Endothelial cell of umbilical vein (primary cell): ENCODE results near the gene GRID1. TPM values are rescaled to one million over a fixed set of nuclear protein-coding genes. Genes with fewer than 3 reads are reported as not detected.

Source experiments
- BruUV-seq: library from RNA; stranded (reverse); fragments of 400-500 nt; replicated peaks from 2 replicates; lab custom pipeline; 2021; lab: Mats Ljungman, UMichigan
- CTCF ChIA-PET: fragments of 300-600, 350-600 bp; sonication (Branson Sonifier 250); formaldehyde crosslinking; loops from one replicate; lab custom pipeline; 2021; ENCODE audit warnings: antibody characterized with exemption, inconsistent platforms; lab: Charles Lee
- POLR2A ChIA-PET: fragments of 300-600, 350-600 bp; sonication (Branson Sonifier 250); formaldehyde crosslinking; loops from one replicate; lab custom pipeline; 2021; ENCODE audit warnings: antibody characterized with exemption, inconsistent platforms; lab: Charles Lee
- DNase-seq: peaks from one replicate; pipeline ENCODE4 v3.0.0-alpha.2; 2011; ENCODE audit warnings: low read depth, low spot score
- FAIRE-seq: peaks from 2 replicates; lab custom pipeline; 2011; peaks lifted over from hg19 to GRCh38; lab: Jason Lieb, UNC
- H2AFZ ChIP-seq: 2 replicates; pipeline ENCODE4 v1.6.0; 2012; ENCODE audit warnings: low read depth, low read length, control low read depth, inconsistent platforms
- H3K27ac ChIP-seq: 2 replicates; pipeline ENCODE4 v1.5.1; 2011; ENCODE audit warnings: low read depth, mild to moderate bottlenecking, control low read depth, low read length, moderate library complexity; ENCODE audit not compliant: insufficient read depth
- H3K27me3 ChIP-seq, 2 experiments: 2 replicates each; pipeline versions ENCODE4 v1.6.0 to v1.6.1; 2011; ENCODE audit warnings: low read length in 2 of 2, mixed read lengths in 1 of 2; ENCODE audit not compliant: control insufficient read depth in 2 of 2, insufficient read depth in 2 of 2
- H3K36me3 ChIP-seq, 2 experiments: 2 replicates in 1 of 2; 3 replicates in 1 of 2; pipeline ENCODE4 v1.5.1; 2011; ENCODE audit warnings: low read length in 2 of 2, mild to moderate bottlenecking in 1 of 2, moderate library complexity in 1 of 2; ENCODE audit not compliant: control insufficient read depth in 2 of 2, insufficient read depth in 2 of 2; ENCODE audit errors: extremely low read depth in 1 of 2
- H3K4me1 ChIP-seq: 3 replicates; pipeline ENCODE4 v1.5.1; 2011; ENCODE audit warnings: mild to moderate bottlenecking, low read length; ENCODE audit not compliant: control insufficient read depth, insufficient read depth; ENCODE audit errors: extremely low read depth
- H3K4me2 ChIP-seq: 2 replicates; pipeline ENCODE4 v1.6.1; 2011; ENCODE audit warnings: low read length, control low read depth, mixed read lengths; ENCODE audit not compliant: insufficient read depth
- H3K4me3 ChIP-seq, 3 experiments: fragments of 200-600 bp in 1 of 3; sonication (generic), shearing (Covaris generic) in 1 of 3; replicated peaks in 1 of 3; 2 replicates each; pipeline ENCODE4 v1.5.1; 2011 to 2016; ENCODE audit warnings: control low read depth in 3 of 3, low read length in 3 of 3, mild to moderate bottlenecking in 2 of 3, inconsistent platforms in 1 of 3, low read depth in 1 of 3, moderate library complexity in 1 of 3; ENCODE audit not compliant: insufficient read depth in 1 of 3
- H3K79me2 ChIP-seq: 2 replicates; pipeline ENCODE4 v1.6.0; 2012; ENCODE audit warnings: low read length, inconsistent platforms; ENCODE audit not compliant: control insufficient read depth, insufficient read depth
- H3K9ac ChIP-seq: replicated peaks from 2 replicates; pipeline ENCODE3; 2011; ENCODE audit warnings: low read length, control low read depth; ENCODE audit not compliant: insufficient read depth; ENCODE audit errors: extremely low read depth
- H3K9me1 ChIP-seq: replicated peaks from 3 replicates; pipeline ENCODE4 v1.6.0; 2011; ENCODE audit warnings: mild to moderate bottlenecking, low read length; ENCODE audit not compliant: control insufficient read depth, insufficient read depth; ENCODE audit errors: extremely low read depth
- H3K9me3 ChIP-seq: replicated peaks from 2 replicates; pipeline ENCODE4 v1.5.1; 2012; ENCODE audit warnings: low read length, inconsistent platforms; ENCODE audit not compliant: control insufficient read depth, insufficient read depth
- H4K20me1 ChIP-seq: replicated peaks from 2 replicates; pipeline ENCODE3; 2011; ENCODE audit warnings: mild to moderate bottlenecking, low read length; ENCODE audit not compliant: control insufficient read depth, insufficient read depth; ENCODE audit errors: extremely low read depth
- FOS ChIP-seq: IDR thresholded peaks from 2 replicates; pipeline ENCODE4 v1.6.1; 2011; ENCODE audit warnings: mild to moderate bottlenecking, low read length, moderate library complexity, borderline replicate concordance; ENCODE audit not compliant: insufficient read depth
- GATA2 ChIP-seq: IDR thresholded peaks from 2 replicates; pipeline ENCODE4 v1.7.0; 2011; ENCODE audit warnings: low read depth, mild to moderate bottlenecking, moderate library complexity, mixed read lengths, low read length; ENCODE audit not compliant: insufficient read length, insufficient read depth
- JUN ChIP-seq: IDR thresholded peaks from 2 replicates; pipeline ENCODE4 v1.6.1; 2011; ENCODE audit warnings: borderline replicate concordance, low read depth; ENCODE audit not compliant: insufficient read length, insufficient read depth
- POLR2A ChIP-seq: IDR thresholded peaks from 2 replicates; pipeline ENCODE4 v1.6.1; 2012; ENCODE audit warnings: low read depth, mild to moderate bottlenecking, control low read depth, low read length
- POLR2AphosphoS5 ChIP-seq: IDR thresholded peaks from 2 replicates; pipeline ENCODE4 v1.6.1; 2012; ENCODE audit warnings: low read depth, mild to moderate bottlenecking, control low read depth, low read length, moderate library complexity; ENCODE audit not compliant: insufficient read depth
- dilution Hi-C: fragments of 300-500 bp; cut with MboI; formaldehyde crosslinking; loops from one replicate; pipeline ENCODE4 v1.15.0; 2019; ENCODE audit warnings: low sequenced_read_pairs; ENCODE audit not compliant: extremely low pct_ligation_motif_present
- intact Hi-C: fragments of 100-400 bp; cut with micrococcal nuclease; formaldehyde crosslinking; loops from one replicate; pipeline ENCODE4 v1.10.0; 2022
- polyA plus RNA-seq, 4 experiments: library from polyadenylated mRNA; depleted of rRNA in 3 of 4; stranded (reverse) in 3 of 4; unstranded in 1 of 4; fragments of >200 nt; gene quantifications; 2 replicates each; pipeline versions ENCODE4 v1.2.1 to v1.2.3, GENCODE V29; 2011 to 2012; ENCODE audit warnings: missing spikeins in 1 of 4
- total RNA-seq: library from RNA; stranded (reverse); gene quantifications from 2 replicates; pipeline ENCODE4 v1.2.3, GENCODE V29; 2021
- TF ChIP-seq, protein P1 (sequence below), 2 donors: IDR thresholded peaks; 1 replicate in 1 of 2; 2 replicates in 1 of 2; pipeline ENCODE4 v1.5.1; 2011; ENCODE audit warnings: low read length in 2 of 2, mild to moderate bottlenecking in 2 of 2, moderate library complexity in 2 of 2, control low read depth in 1 of 2, inconsistent platforms in 1 of 2, low read depth in 1 of 2; ENCODE audit not compliant: insufficient read depth in 1 of 2; ENCODE audit errors: extremely low read depth in 1 of 2
- TF ChIP-seq, protein P2 (sequence below): IDR thresholded peaks from 2 replicates; pipeline ENCODE4 v1.6.1; 2011; ENCODE audit not compliant: insufficient read depth, insufficient read length

GRID1 gene
- total and polyA plus RNA-seq, 2 donors (not counting 3 experiments of a cell fraction or from before 2014, with no cell fraction given) = not detected

- FAIRE-seq (no peak), DNase-seq (no peak)
- no peak overlapping the region for H3K9ac ChIP-seq
- intact Hi-C loops (no loop called here), dilution Hi-C loops (no loop called here)
- BruUV-seq = no TSS peak
- H3K27ac ChIP-seq = no peak overlapping the region
- no peaks in the 10 kb centered on the region for H3K9me1 ChIP-seq
- H3K9me3 ChIP-seq = no peaks in the 10 kb centered on the region
- no peaks in the 10 kb centered on the region for H3K36me3 ChIP-seq
- TF ChIP-seq FOS (no peak), POLR2AphosphoS5 (no peak), POLR2A (no peak), JUN (no peak)
- TF ChIP-seq, protein P1, sequence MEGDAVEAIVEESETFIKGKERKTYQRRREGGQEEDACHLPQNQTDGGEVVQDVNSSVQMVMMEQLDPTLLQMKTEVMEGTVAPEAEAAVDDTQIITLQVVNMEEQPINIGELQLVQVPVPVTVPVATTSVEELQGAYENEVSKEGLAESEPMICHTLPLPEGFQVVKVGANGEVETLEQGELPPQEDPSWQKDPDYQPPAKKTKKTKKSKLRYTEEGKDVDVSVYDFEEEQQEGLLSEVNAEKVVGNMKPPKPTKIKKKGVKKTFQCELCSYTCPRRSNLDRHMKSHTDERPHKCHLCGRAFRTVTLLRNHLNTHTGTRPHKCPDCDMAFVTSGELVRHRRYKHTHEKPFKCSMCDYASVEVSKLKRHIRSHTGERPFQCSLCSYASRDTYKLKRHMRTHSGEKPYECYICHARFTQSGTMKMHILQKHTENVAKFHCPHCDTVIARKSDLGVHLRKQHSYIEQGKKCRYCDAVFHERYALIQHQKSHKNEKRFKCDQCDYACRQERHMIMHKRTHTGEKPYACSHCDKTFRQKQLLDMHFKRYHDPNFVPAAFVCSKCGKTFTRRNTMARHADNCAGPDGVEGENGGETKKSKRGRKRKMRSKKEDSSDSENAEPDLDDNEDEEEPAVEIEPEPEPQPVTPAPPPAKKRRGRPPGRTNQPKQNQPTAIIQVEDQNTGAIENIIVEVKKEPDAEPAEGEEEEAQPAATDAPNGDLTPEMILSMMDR (IDR thresholded peaks at IDR 0.05; ENCODE audit: extremely low read depth in 1 of 2, insufficient read depth in 1 of 2, low read depth in 1 of 2, low read length in 2 of 2) = no peak
- TF ChIP-seq, protein P2, sequence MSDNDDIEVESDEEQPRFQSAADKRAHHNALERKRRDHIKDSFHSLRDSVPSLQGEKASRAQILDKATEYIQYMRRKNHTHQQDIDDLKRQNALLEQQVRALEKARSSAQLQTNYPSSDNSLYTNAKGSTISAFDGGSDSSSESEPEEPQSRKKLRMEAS = no peak
- ChIA-PET POLR2A (no interaction called here), CTCF (no interaction called here)
- no peak overlapping the region for H3K4me2 ChIP-seq
- no peak overlapping the region for H2AFZ ChIP-seq
- no peaks in the 10 kb centered on the region for H3K27me3 ChIP-seq
- no peaks in the 10 kb centered on the region for H4K20me1 ChIP-seq
- H3K79me2 ChIP-seq = no peaks in the 10 kb centered on the region
- no peaks in the 10 kb centered on the region for H3K4me1 ChIP-seq
- no peak overlapping the region for H3K4me3 ChIP-seq
These were observed 275.8 kb downstream of the GRID1 start for GRCh38 chr10:86090807-86091206.

DNA sequence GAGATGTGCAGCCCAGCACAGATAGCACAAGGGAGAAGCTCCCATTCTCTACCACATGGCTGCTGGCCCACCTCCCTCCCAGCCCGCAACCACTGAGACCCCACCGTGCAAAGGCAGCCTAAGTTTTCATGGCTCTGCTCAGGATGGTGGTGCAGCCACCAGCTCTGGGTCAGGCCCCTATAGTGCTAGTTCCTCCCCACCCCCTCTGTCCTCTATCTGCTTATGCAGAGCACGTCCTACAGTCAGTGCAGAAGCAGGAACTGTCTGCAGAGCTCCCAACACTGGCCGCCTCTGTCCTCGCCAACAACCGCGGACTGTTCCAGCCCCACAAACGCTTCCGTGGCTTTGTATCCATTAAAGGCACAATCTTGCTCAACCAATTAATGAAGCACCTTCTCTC lies 278.9 kb downstream of the GRID1 start:
- ChIA-PET CTCF (no interaction called here), POLR2A (no interaction called here)
- no TSS peak for BruUV-seq
- intact Hi-C loops = no loop called here
- Histone ChIP-seq H3K4me1 (no peaks in the 10 kb centered on the region), H2AFZ (no peak overlapping the region), H3K9me3 (no peaks in the 10 kb centered on the region), H3K4me2 (no peak overlapping the region), H3K79me2 (no peaks in the 10 kb centered on the region), H3K4me3 (no peak overlapping the region), H3K9me1 (no peaks in the 10 kb centered on the region), H3K9ac (no peak overlapping the region), H4K20me1 (no peaks in the 10 kb centered on the region), H3K27me3 (no peaks in the 10 kb centered on the region), H3K36me3 (no peaks in the 10 kb centered on the region), H3K27ac (no peak overlapping the region)
- dilution Hi-C loops = no loop called here
- FAIRE-seq (no peak), DNase-seq (no peak)
- TF ChIP-seq GATA2 = no peak
